GM19239 (cell line): ENCODE results near the gene MRPS2.
"Not testable (repeated sequence)": the region's sequence is repeated elsewhere in the genome, so short reads cannot be mapped to it uniquely, and the experiment has no call there.

Experiments used
- DNase-seq: peaks from one replicate; pipeline ENCODE4 v3.0.0; 2011; ENCODE audit warnings: low spot score; ENCODE audit not compliant: insufficient read length
- FAIRE-seq: peaks from 2 replicates; lab custom pipeline; 2011; peaks lifted over from hg19 to GRCh38; lab: Jason Lieb, UNC

The MRPS2 gene

DNA sequence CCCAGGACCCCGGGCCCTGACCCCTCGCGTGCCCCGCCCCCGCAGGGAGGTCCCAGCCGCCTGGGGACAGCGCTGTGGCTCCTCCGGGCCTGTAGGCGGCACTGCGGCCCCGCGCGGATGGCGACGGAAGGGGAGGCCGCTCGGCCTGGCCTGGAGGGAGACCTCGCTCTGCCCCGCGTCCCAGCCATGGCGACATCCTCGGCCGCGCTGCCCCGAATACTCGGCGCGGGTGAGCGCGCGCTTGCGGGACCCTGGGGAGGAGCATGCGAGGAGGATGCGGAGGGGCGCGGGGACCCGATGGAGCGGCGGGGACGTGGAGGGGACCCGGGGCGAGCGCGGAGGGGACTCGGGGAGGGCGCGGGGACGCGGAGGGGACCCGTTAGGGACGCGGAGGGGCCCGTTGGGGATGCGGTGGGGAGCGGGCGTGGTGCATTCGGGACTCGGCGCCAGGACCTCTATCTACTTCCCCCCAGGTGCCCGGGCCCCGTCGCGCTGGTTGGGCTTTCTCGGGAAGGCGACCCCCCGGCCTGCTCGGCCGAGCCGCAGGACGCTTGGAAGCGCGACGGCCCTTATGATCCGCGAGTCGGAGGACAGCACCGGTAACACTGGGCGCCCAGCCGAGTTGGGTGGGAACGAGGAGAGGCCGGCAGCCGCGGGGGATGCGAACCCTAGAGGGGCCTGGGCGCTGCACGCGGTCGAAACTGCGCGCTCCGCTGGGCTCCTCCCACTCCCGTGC is at the start of gene MRPS2:
MRPS2 (plus strand) TSS at position 158 of the 736 bp plus-strand sequence; CDS start at position 187, 29 bp downstream.
- peak; percentile 79 for FAIRE-seq

DNA sequence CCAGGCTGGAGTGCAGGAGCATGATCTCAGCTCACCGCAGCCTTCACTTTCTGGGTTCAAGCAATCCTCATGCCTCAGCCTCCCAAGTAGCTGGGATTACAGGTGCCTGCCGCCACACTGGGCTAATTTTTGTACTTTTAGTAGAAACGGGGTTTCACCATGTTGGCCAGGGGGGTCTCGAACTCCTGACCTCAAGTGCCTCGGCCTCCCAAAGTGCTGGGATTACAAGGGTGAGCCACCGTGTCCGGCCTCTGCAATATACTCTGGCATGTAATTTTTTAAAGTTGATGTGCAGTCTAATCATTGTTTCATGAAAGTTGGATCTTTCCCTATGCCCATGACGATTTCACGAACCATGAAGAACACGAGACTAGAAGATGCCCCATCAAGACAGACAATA is 49.5 kb upstream of the MRPS2 start:
- DNase-seq (no peak), FAIRE-seq (no peak)

More for the DNA sequence above, at the start of gene MRPS2:
- DNase-seq, result peak; percentile 96

DNA sequence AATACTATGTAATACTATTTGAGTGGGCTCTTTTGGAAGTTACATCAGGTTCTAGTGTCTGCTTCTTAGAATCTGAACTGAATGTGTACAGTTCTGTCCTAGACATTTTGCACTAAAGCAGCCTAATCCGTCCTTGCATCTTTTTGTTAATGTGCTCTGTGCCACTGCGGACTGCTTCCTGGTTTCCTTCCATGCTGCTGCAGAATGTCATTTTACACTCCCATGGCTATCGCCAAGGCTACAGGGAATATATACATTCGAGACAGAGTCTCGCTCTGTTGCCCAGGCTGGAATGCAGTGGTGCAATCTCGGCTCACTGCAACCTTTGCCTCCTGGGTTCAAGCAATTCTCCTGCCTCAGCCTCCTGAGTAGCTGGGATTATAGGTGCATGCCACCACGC is 48.6 kb upstream of the MRPS2 start:
- FAIRE-seq, DNase-seq: not testable (repeated sequence)

DNA sequence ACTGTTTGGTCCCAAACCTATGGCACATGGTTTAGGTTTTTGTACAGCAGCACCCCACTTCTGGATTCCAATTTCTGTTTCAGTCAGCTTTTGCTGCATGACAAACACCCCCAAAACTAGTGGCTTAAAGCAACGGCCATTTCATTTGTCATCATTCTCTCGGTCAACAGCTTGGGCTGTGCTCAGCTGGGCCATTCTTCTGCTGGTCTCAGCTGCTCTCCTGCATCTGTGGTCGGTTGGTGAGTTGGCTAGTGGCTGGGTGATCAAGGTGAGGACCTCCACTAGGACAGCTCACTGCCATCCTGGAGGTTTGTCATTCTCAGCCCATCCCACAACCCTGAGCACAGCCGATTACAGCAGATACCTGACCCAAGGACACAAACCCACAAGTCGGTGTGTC is 45.7 kb upstream of the MRPS2 start:
- DNase-seq (no peak), FAIRE-seq (no peak)

DNA sequence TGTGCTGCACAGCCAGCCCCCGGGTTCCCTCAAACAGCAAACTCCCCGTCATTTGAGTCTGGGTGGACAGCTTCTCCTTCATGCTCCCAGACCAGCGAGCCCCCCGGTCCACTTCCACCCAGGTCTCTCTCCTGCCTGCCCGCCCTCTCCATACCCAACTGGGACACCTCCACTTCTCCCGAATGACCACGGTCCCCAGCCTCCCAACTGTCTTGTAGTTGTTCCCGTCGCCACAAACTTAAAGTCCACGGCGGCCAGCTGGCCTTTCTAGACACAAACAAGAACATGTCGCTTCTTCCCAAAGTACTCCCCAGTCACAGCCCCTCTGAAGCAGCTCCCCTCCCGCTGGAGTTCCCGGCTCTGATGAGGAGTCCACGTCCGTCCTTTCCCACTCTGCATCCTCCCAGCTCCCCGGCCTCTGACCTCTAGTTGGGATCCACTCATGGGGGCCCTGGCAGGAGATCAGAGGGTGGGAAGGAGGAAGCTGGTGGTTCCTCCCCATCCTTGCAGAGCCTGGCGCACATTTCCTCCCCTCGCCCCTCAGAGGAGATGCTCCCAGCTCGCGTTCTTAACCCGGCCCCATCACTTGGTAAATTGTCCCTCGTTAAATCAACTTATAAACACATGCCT is 45.0 kb upstream of the MRPS2 start:
- FAIRE-seq (no peak), DNase-seq (no peak)

DNA sequence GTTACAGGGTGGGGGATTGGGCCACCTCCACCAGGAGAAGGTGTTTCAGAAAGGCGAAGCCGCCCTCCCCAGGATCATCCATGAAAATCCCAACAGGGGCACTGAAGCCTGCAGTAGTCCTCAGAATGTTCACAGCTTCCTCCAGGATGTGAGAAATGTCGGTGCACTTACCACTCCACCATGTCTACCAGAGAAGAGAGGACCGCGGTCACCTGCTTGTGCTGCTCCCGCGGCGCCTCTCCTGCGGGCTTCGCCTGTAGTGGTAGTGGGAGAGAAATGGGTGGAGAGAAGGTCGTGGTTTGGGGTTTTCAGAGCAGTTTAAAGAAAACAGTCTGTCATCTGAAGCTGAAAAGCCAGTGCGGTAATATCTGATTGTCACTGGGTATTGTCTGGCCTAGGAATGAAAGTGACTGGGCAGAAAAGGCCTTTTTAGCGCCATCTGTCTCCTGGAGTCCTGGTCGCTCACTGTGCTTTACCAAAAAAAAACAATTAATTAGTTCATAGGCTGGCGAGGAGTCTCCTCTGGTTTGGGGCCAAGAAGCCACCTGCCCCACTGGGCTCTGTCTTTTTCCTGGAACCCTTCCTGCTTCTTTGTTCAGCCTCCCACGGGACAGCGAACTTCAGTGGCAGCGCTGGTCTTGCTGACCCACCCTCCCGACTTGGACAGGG is 43.9 kb upstream of the MRPS2 start:
- no peak for DNase-seq
- no peak for FAIRE-seq

DNA sequence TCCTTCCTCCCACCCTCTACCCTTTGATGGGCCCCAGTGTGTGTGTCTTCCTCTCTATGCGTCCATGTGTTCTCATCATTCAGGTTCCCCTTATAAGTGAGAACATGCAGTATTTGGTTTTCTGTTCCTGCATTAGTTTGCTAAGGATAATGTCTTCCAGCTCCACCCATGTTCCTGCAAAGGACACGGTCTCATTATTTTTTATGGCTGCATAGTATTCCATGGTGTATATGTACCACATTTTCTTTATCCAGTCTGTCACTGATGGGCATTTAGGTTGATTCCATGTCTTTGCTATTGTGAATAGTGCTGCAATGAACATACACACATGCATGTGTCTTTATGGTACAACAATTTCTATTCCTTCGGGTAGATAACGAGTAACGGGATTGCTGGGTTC is 42.0 kb upstream of the MRPS2 start:
- DNase-seq, FAIRE-seq: not testable (repeated sequence)

DNA sequence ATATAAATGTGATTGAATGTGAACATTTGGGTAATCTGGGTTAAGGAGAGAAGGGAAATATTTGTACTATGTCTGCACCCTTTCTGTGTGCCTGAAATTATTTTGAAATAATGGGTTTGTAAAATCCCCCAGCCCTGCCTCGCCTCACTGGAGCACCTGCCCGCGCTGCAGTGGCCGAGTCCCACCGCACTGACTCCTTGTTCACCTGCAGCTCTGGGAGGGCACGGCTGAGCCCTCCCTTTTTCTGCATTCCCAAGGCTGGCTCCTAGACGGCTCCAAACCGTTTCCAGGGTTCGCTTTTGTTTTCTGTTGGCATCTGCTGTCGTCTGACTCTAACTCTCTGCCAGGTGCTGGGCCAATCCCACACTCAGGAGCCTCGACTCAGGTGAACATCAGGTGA is 38.5 kb upstream of the MRPS2 start:
- DNase-seq, result no peak
- FAIRE-seq, result no peak

DNA sequence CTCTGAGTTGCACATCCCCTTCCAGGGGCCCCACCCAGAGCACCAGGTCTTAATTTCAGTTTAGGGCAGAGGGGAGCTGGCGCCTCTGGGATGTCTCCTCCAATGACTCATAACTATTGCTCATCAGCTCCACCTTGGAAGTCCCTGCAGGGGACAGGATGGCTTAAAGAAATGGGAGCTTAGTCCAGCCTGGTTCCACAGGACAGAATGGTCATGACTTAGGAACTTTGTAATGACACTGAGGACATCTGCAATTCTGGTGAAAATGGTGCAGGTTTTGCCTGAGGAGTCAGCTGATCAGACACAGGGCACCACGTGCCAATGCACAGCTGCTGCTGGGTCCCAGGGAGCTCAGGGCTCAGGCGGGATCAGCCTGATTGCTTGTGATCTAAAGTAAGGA is 37.3 kb upstream of the MRPS2 start:
- no peak for DNase-seq
- FAIRE-seq, result no peak

DNA sequence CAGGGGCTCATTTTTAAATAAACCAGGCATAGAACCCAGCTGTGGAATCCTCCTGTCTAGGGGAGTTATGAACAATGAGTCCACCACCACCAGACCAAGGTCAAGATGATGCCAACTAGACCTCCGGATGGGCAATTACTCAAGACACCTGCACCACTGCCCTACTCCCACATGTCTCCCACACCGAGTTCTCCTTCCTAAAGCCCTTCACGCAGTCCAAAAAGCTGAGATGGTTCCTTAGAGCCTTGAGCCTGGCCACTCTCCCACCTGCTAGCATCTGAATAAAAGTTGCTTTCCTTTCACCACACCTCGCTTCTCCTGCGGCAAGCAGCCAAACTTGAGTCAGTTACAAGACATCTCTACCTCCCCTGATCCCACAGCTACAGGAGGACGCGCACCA is 36.3 kb upstream of the MRPS2 start:
- no peak for FAIRE-seq

DNA sequence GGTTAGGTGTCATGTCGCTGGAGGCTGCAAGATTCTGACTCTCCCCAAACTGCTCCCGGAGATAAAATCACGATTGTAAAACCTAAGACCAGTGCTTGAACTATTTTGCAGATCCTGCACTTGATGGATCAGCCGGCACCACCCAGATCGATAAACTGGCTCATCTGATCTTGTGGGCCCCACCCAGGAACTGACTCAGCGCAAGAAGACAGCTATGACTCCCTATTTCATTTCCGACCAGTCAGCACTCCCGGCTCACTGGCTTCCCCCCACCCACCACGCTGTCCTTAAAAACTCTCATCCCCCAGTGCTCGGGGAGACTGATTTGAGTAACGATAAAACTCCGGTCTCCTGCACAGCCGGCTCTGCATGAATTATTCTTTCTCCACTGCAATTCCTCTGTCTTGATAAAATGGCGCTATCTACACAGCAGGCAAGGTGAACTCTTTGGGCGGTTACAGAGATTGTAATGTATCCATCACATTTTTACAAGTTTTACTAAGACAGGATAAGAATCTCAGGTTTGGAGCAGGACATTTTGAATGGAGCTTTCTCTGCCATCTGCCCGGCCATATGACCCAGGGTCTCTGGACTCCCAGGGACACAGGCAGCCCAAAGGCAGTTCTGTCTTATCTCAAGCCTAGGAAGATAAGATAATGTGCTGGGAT is 31.5 kb upstream of the MRPS2 start:
- DNase-seq (no peak), FAIRE-seq (no peak)

More for the DNA sequence above, 36.3 kb upstream of the MRPS2 start:
- no peak for DNase-seq

DNA sequence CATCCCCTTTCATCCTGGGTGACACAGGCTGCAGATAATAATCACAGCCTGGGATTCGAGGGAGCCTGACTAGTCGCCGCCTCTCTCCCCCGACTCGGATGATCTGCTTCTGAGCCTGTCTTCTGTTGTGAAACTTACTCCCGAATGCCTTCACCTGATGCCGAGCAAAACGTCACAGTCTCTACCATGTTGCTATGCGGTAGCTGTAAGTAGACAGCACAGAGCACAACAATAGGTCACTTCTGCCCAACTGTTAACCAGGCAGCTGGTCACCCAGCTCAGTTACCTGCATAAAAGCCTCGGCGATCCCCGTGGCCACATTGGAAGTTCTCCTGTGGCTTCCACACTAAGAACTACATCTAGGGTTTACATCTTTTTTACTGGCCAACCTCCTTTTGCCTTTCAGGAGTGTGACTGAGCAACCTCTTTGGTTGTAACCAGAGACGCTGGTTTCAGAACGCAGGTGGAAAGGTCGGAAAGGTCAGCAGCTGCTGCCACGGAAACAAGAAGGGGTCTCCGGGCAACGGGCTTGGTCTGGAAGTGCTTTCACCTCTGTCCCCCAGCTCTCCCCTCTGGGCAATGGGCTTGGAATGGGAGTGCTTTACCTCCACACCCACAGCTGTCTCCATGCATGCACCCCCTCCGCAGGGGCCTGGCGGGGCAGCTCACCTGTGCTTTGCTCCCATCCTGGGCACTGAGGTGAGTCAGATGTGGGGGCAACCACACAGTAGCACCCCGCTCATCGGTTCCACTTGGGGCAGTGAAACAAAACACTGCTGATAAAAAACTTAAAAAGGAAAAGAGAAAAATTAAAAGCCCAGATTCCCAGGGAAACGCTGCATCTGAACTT is 28.5 kb upstream of the MRPS2 start:
- DNase-seq (no peak), FAIRE-seq (no peak)

DNA sequence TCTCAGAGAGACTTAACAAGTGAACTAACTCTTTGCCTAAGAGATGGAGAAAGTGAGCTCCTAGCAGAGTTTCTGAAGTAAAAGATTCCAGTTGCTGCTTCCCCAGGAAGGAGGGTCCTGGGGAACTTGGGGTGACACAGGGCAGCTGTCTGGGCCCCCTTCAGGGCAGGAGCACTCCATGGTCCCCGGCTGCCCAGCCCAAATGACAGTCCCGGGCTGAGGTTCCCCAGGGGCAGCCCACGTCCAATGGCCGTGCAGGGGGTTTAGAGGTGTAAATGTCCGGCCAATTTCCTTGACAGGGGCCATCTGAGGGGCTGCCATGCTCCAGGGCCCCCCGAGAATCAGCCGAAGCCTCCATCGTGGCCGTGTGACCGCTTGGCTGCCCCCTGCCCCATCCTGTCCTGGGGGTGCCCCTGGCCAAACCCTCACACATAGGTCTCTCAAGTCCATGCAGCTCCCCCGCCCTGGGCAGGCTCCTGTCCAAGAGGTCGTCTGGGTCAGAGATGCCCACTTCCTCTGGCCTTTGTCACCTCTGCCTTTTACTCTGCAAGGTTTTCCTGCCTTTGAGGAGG is 26.4 kb upstream of the MRPS2 start:
- no peak for DNase-seq
- no peak for FAIRE-seq

DNA sequence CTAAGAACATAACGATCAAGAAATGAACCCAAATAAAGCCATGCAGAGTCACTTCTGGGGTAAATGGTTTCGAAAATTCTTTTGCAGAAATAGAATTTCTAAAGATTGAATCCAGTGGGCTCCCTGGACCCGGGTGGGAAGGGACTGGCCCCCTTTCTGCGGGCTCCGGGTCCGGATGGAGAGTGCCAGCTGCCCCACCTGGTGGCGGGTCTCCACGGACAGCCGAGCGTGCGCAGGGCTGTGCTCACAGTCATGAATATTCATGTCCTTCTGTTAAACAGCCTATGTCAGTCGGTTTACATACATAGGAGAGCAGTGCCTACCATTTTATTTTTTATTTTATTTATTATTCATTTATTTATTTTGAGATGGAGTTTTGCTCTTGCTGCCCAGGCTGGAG is 25.6 kb upstream of the MRPS2 start:
- no peak for DNase-seq
- no peak for FAIRE-seq

DNA sequence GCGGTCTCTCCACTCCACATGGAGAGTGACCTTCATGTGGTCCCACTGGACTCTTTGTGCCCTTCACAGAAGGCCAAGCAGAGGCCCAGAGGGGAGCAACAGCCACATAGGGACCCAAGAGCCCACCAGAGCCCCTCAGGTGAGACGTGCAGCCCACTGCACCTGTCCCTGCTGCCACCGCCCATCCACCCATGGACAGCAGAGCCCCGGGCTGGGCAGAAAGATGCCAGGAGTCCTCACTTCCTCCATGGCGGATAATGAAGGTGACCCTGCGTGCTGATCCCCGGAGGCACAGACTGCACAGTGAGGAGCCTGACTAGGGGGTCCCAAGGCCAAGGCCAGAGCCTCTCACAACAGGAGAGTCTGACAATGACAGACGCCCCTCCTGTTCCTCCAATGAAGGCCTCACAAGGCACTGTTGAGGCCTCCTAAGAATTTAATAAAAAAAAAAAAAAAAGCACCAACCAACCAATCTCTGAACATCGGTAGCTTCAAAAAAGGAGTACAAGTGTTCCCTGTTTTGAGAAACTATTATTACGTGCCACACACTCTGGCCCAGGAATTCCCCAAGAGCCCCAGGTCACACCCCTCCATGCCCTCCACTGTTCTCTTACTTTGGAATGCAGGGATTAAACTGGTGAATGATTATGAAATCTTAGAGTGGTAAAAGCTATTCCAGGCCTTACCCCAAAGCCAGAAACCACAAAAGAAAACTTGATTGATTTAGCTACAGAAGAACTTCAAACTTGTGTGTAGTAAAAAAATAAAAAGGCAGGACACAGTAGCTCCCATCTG is 23.7 kb upstream of the MRPS2 start:
- DNase-seq, result no peak
- FAIRE-seq, result no peak

DNA sequence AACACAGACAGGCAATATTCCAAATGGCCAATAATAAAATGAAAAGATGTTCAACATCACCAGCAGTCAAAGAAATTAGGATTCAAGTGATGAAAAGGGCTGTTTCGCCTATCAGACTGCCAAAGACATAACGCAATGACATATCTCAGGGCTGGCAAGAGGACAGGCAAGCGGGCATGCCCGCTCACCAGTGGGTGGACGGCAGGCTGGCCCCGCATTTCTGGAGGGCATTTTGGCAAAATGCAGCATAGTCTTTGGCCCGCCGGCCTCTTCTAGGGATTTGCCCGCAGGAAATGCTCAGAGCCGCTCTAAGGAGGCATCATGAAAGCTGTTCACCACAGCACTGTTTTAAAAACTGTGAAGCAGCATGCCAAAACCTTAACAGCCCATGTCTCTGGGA is 22.3 kb upstream of the MRPS2 start:
- DNase-seq (no peak), FAIRE-seq (no peak)

DNA sequence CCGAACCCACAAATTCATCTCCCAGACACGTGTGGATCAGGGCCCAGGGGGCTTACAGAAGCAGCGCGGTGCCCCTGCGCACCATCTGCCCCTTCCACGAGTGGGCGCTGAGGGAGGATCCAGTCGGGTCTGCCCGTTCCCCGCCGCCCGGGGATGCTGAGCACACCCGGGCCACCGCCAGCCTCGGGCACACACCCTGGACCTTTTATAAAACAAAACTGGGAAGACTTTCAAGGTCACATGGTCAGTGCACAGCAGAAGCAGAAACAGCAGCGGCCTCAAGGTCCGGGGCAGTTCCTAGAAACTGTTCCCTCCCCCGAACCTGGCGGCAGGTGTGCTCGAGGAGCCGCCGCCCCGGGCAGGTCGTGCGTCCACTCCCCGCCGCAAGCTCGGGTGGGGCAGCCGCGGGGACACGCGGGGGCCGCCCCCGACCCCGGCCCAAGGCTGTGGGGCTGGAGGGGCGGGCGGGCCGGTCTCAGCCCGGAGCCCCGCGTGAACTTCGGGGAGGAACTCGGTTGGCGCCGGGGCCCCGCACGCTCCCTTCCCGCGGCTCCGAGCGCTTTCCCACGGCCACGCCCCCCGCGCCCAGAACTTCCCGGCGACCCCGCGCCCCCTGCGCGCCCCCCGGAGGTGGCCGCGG is 21.5 kb upstream of the MRPS2 start:
- DNase-seq (peak; percentile 28), FAIRE-seq (no peak)

DNA sequence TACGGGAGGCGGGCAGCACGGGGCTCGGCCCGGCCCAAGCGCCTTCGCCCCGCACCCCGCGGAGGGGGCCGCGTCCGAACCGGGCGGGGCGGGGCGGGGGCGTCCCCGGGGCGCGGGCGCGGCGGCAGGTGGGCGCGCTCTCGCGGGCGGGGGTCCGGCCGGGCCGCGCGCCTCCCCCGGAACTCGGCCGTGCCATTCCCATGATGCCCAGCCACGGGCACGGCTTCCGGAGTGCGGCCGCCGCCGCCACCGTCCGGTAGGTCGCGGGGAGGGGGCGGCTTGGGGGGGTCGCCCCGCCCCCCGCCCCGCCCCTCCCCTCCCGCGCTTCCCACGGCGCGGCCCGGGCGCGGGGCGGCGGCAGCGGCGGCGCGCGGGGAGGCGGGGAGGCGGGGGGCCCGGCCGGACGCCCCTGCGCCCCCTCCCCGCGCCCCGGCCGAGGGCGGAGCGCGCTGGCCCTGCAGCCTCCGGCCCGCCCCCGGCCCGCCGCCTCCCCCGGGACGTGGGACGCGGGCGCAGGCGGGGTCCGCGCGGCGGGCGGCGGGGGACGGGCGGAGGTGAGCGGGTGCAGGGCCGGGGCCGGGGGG is 20.9 kb upstream of the MRPS2 start, which contains the start of gene PPP1R26:
PPP1R26 (plus strand) TSS at position 314 of the 584 bp plus-strand sequence. CDS start 4,729 bp downstream, outside the sequence.
- FAIRE-seq (no peak), DNase-seq (no peak)
